Measurements from ENCODE around the gene CDKN2AIPNL. TPM values are rescaled to one million over a fixed set of nuclear protein-coding genes. Genes with fewer than 3 reads are reported as not detected.

Gene CDKN2AIPNL
- total and polyA plus RNA-seq, 12 donors: 14.1 to 63.7 (median 29.3) TPM

GRCh38 chr5:134444941-134445471, 33.3 kb upstream of the CDKN2AIPNL start:
- no peak for DNase-seq
- intact Hi-C loops (cut with DNase I): no loop called here
- Histone ChIP-seq H3K9me3 (replicated peaks in 1 of 3) (no peaks in the 10 kb centered on the region), H3K4me1 (replicated peaks in 1 of 2) (no peaks in the 10 kb centered on the region), H3K27me3 (no peaks in the 10 kb centered on the region), H3K27ac (no peak overlapping the region), H3K36me3 (replicated peaks in 1 of 2) (no peaks in the 10 kb centered on the region), H3K4me3 (no peak overlapping the region)
- TF ChIP-seq CTCF (IDR thresholded peaks at IDR 0.05) (no peak), POLR2A (IDR thresholded peaks at IDR 0.05) (no peak)
- 89 to 90% (median 89%) methylated on average over 5 of the region's 5 CpGs for WGBS, 4 donors

DNA sequence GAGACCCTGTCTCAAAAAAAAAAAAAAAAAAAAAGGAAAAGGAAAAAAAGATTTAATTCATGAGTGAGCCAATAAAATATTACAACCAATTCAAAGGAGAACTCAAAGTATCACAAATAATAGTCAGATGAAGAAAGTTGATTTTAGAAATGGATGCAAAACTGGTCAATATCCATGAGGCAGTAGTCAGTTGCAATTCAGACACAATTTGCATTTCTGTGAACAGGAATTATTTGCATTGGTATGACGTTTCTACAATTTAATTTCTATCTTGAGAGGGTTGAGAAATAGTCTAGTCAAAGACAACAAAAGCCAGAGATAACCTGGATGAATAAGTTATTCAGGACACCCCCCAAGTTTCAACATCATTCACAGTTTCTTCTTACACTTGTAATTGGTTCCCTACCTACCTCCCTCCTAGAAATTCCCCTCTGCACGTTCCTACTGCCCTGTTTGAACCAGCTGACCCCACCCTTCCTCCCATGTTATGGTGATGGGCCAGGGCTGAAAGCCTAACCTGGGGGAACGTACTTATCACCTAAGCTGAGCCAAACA, 28.6 kb upstream of the CDKN2AIPNL start:
- WGBS, 4 donors: 67 to 74% (median 72%) methylated on average over 3 of the region's 3 CpGs
- H3K9me3 ChIP-seq (replicated peaks in 1 of 3): no peaks in the 10 kb centered on the region
- H3K4me3 ChIP-seq: no peak overlapping the region
- peaks cover 15 to 33% of the 10 kb centered on the region in 2 donors for H3K4me1 ChIP-seq (replicated peaks in 1 of 2)
- no peak for DNase-seq
- TF ChIP-seq POLR2A (IDR thresholded peaks at IDR 0.05) (no peak), CTCF (IDR thresholded peaks at IDR 0.05) (no peak)
- H3K36me3 ChIP-seq (replicated peaks in 1 of 2): no peaks in the 10 kb centered on the region
- no peak overlapping the region for H3K27ac ChIP-seq
- intact Hi-C loops (cut with DNase I): no loop called here
- H3K27me3 ChIP-seq: no peaks in the 10 kb centered on the region

DNA sequence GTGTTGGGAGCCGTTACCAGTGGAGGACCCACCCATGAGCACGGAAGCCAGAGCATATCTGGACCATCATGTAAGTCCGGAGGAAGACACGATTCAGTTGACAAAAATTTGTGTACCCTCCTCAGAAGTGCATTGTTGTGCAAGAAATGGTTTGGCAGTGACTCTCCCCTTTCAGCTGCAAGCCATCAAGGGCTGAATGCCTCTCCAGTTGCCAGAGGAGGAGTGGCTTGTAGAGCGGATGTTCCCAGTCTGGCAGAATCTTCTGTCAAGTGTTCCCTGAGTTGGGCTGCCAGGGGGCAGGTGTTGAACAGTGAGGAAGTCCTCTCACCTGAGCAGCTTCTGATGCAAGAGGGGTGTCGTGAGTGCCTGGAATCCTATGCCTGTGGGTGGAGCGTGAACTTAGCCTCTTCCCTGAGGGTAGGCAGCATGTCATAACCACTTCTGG, 27.6 kb upstream of the CDKN2AIPNL start:
- intact Hi-C loops (cut with DNase I): no loop called here
- peak; percentile 59 to 90 (median 83) for DNase-seq

DNA sequence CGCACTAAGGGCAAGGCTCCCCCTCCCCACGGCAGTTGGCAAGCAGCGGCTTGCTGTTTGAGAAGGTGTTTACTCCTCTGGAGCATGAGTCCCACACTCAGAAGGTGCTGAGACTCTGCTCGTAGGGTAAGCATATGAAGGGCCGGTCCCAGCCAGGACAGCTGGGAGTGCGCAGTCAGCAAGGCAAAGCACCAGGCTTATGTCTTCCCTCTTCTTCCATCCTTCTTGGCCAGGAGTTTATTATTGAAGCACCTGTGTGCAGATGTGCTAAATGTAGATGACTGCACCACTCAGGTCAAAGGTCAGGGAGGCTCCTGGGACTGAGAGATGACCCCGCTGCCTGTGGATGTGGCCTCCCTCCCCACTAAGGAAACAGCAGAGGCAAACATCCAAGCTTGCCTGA, 27.0 kb upstream of the CDKN2AIPNL start:
- no peaks in the 10 kb centered on the region for H3K9me3 ChIP-seq (replicated peaks in 1 of 3)
- H3K27ac ChIP-seq: peak overlapping the region in 3 of 5 donors; percentile 48 to 82 (median 80)
- intact Hi-C loops (cut with DNase I): no loop called here
- no peak for TF ChIP-seq POLR2A (IDR thresholded peaks at IDR 0.05)
- no peak for TF ChIP-seq CTCF (IDR thresholded peaks at IDR 0.05)
- WGBS, 4 donors: 87 to 94% (median 88%) methylated on average over 6 to 7 of the region's 7 CpGs
- H3K36me3 ChIP-seq (replicated peaks in 1 of 2): no peaks in the 10 kb centered on the region
- no peaks in the 10 kb centered on the region for H3K27me3 ChIP-seq
- H3K4me3 ChIP-seq: no peak overlapping the region
- H3K4me1 ChIP-seq (replicated peaks in 1 of 2): peaks cover 15 to 33% of the 10 kb centered on the region in 2 donors
- DNase-seq: no peak

More for the DNA sequence above, 27.6 kb upstream of the CDKN2AIPNL start:
- H3K4me1 ChIP-seq (replicated peaks in 1 of 2): peaks cover 15 to 33% of the 10 kb centered on the region in 2 donors
- H3K9me3 ChIP-seq (replicated peaks in 1 of 3): no peaks in the 10 kb centered on the region
- no peaks in the 10 kb centered on the region for H3K36me3 ChIP-seq (replicated peaks in 1 of 2)
- H3K4me3 ChIP-seq: no peak overlapping the region
- no peak for TF ChIP-seq POLR2A (IDR thresholded peaks at IDR 0.05)
- TF ChIP-seq CTCF (IDR thresholded peaks at IDR 0.05): peak in 2 of 6 experiments; percentile 7 to 19
- no peaks in the 10 kb centered on the region for H3K27me3 ChIP-seq
- WGBS, 4 donors: 27 to 31% (median 28%) methylated on average over 7 of the region's 7 CpGs
- H3K27ac ChIP-seq: peak overlapping the region in 3 of 5 donors; percentile 48 to 82 (median 80)
